Measurements from ENCODE around the gene ITGA4. TPM values are rescaled to one million over a fixed set of nuclear protein-coding genes. Genes with fewer than 3 reads are reported as not detected.
A peak's percentile ranks its signal among the peaks of the same experiment; 100 is the strongest.

The ITGA4 gene
- polyA plus RNA-seq, 1 experiment = 16.7 TPM

GRCh38 chr2:181457741-181458425 is 697 bp downstream of the ITGA4 start:
- TF ChIP-seq CTCF (IDR thresholded peaks at IDR 0.05; ENCODE audit: low read depth, low read length) = no peak
- H3K4me3 ChIP-seq (ENCODE audit: low read depth, low read length) = peak overlapping the region; percentile 74
- ChIA-PET POLR2A (interaction anchor here (0.6 to 1.2 kb wide), 2 partner anchors 10 to 307 kb away, joined by 4 to 5 read pairs; no protein-coding TSS in a partner anchor), CTCF (interaction anchor here (0.6 to 3.7 kb wide), 23 partner anchors 10 to 1334 kb away, joined by 3 to 50 read pairs (median 4); no protein-coding TSS in a partner anchor)
- H3K9me3 ChIP-seq (ENCODE audit: control insufficient read depth, insufficient read depth, low read length) = no peaks in the 10 kb centered on the region
- peak; percentile 7 for DNase-seq (ENCODE audit: low read depth, low spot score)
- no peaks in the 10 kb centered on the region for H3K27me3 ChIP-seq (ENCODE audit: control insufficient read depth, insufficient read depth, low read length)
- H3K27ac ChIP-seq (ENCODE audit: low read depth, low read length) = peak overlapping the region; percentile 31

GRCh38 chr2:181458871-181459270 is 1.7 kb downstream of the ITGA4 start:
- no peak for TF ChIP-seq CTCF (IDR thresholded peaks at IDR 0.05; ENCODE audit: low read depth, low read length)
- POLR2A ChIA-PET = no interaction called here
- H3K4me3 ChIP-seq (ENCODE audit: low read depth, low read length) = no peak overlapping the region
- DNase-seq (ENCODE audit: low read depth, low spot score) = no peak
- no peak overlapping the region for H3K27ac ChIP-seq (ENCODE audit: low read depth, low read length)
- no peaks in the 10 kb centered on the region for H3K9me3 ChIP-seq (ENCODE audit: control insufficient read depth, insufficient read depth, low read length)
- CTCF ChIA-PET = interaction anchor here (2.7 to 3.7 kb wide), 3 partner anchors 9 to 354 kb away, joined by 11 to 50 read pairs (median 50); no protein-coding TSS in a partner anchor
- no peaks in the 10 kb centered on the region for H3K27me3 ChIP-seq (ENCODE audit: control insufficient read depth, insufficient read depth, low read length)

GRCh38 chr2:181459621-181460021 is 2.4 kb downstream of the ITGA4 start:
- Histone ChIP-seq H3K4me3 (ENCODE audit: low read depth, low read length) (no peak overlapping the region), H3K9me3 (ENCODE audit: control insufficient read depth, insufficient read depth, low read length) (no peaks in the 10 kb centered on the region), H3K27me3 (ENCODE audit: control insufficient read depth, insufficient read depth, low read length) (no peaks in the 10 kb centered on the region), H3K27ac (ENCODE audit: low read depth, low read length) (no peak overlapping the region)
- ChIA-PET POLR2A (no interaction called here), CTCF (interaction anchor here (1.2 to 3.7 kb wide), 4 partner anchors 8 to 1336 kb away, joined by 3 to 50 read pairs (median 27); no protein-coding TSS in a partner anchor)
- DNase-seq (ENCODE audit: low read depth, low spot score) = no peak
- TF ChIP-seq CTCF (IDR thresholded peaks at IDR 0.05; ENCODE audit: low read depth, low read length) = no peak

- no peak for TF ChIP-seq CTCF (IDR thresholded peaks at IDR 0.05; ENCODE audit: low read depth, low read length)
These were observed 4.1 kb downstream of the ITGA4 start for GRCh38 chr2:181461056-181461997.

More at GRCh38 chr2:181461056-181461997, 4.1 kb downstream of the ITGA4 start:
- no peaks in the 10 kb centered on the region for H3K27me3 ChIP-seq (ENCODE audit: control insufficient read depth, insufficient read depth, low read length)
- H3K9me3 ChIP-seq (ENCODE audit: control insufficient read depth, insufficient read depth, low read length) = no peaks in the 10 kb centered on the region
- no peak for DNase-seq (ENCODE audit: low read depth, low spot score)
- POLR2A ChIA-PET = no interaction called here
- no peak overlapping the region for H3K27ac ChIP-seq (ENCODE audit: low read depth, low read length)
- no peak overlapping the region for H3K4me3 ChIP-seq (ENCODE audit: low read depth, low read length)
- CTCF ChIA-PET = interaction anchor here (0.6 to 1.2 kb wide), 4 partner anchors 112 to 1338 kb away, joined by 3 to 4 read pairs (median 3); no protein-coding TSS in a partner anchor

All from AG04450 (cell line).